GM12892 (cell line): Measurements from ENCODE around the gene DYRK1A.

Source experiments
- POLR2A ChIP-seq: IDR thresholded peaks from 2 replicates; pipeline ENCODE4 v1.6.1; 2011; ENCODE audit warnings: low read depth, low read length, control low read depth
- POLR2AphosphoS5 ChIP-seq: IDR thresholded peaks from 2 replicates; pipeline ENCODE4 v1.6.1; 2011; ENCODE audit warnings: low read depth, low read length, control low read depth

DNA sequence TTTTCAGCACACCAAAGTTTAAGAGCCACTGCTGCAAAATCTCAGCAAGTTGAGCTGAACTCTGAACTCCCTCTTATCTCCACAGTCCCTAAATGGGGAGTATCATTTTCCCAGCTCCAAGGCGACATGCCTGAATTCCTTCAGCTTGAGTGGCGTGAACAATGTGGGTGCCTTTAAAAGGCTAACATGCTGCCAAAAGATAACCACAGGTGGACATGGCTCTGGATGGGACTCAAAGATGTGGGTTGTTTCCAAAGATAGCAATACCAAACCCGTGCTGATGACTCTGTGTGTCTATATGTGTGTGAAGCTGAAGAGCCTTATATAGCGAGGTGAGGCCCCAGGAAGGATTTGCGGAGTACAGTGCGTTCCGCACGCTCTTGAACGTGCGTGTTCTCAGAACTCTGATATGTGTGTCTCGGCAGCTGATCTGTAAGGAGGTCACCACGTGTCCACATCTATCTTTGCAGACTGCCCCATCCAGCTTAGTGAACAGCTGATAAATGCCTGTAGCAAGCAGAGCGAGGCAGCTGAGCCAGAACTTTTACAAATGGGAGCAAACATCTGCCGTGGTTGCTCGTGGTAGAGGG, 189.2 kb downstream of the DYRK1A start:
- TF ChIP-seq POLR2AphosphoS5 (no peak), POLR2A (no peak)
